ENCODE data around the gene PTPRM. TPM values are rescaled to one million over a fixed set of nuclear protein-coding genes. Genes with fewer than 3 reads are reported as not detected.

Gene PTPRM
- polyA plus RNA-seq, 3 donors = 89.6 to 94.8 (median 92.6) TPM

DNA sequence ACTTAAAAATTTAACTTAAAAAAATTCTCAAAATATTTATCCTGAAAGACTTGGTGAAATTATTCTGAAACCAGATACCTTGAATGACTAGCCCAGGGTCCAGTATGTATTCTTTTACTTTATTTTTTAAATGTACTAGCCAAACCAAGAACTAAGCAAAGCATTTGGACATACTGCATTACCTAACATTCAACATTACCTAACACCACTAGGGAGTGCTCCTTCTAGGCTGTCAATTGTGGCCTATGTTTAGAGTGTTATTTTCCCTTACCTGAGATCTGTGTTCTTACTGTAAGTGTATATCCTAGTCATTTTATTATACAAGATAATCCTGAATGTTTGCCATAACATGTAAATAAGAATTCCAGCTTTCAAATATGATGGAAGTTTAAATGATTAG, 496.6 kb downstream of the PTPRM start:
- no peak for DNase-seq (ENCODE audit: extremely low read depth in 1 of 11, low read depth in 9 of 11, low spot score in 4 of 11)

- DNase-seq (ENCODE audit: extremely low read depth in 1 of 11, low read depth in 9 of 11, low spot score in 4 of 11) = no peak
Measured at GRCh38 chr18:8065284-8065683, 498.2 kb downstream of the PTPRM start.

- DNase-seq (ENCODE audit: extremely low read depth in 1 of 11, low read depth in 9 of 11, low spot score in 4 of 11) = no peak
Measured at GRCh38 chr18:8065773-8066172, 498.7 kb downstream of the PTPRM start.

DNA sequence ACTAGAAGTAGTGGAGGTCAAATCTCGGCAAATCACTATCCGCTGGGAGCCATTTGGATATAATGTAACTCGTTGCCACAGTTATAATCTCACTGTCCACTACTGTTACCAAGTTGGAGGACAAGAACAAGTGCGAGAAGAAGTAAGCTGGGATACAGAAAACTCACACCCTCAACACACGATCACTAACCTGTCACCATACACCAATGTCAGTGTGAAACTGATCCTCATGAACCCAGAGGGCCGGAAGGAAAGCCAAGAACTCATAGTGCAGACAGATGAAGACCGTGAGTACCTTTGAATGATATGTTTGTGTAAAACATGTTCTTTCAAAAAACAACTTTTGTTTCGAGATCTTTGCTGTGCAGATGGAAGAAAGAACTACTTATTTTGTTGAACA, 502.6 kb downstream of the PTPRM start:
- no peak for DNase-seq (ENCODE audit: extremely low read depth in 1 of 11, low read depth in 9 of 11, low spot score in 4 of 11)

DNA sequence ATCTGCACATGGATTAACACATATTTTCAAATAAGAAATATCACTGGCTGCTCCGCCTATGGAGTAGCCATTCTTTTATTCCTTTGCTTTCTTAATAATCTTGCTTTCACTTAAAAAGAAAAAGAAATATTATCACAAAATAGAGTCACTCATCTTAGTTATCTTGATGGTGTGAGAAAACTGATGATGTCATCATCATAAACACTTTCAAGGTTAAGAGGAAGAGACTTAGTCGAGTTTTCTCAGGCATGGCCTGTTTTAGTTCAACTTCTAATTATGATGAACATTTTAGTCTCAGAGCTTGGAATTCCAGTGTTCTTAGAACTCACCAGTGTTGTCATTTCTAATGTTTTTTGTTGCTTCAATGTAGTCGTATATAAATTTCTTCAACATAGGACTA, 506.1 kb downstream of the PTPRM start:
- no peak for DNase-seq (ENCODE audit: extremely low read depth in 1 of 11, low read depth in 9 of 11, low spot score in 4 of 11)

DNA sequence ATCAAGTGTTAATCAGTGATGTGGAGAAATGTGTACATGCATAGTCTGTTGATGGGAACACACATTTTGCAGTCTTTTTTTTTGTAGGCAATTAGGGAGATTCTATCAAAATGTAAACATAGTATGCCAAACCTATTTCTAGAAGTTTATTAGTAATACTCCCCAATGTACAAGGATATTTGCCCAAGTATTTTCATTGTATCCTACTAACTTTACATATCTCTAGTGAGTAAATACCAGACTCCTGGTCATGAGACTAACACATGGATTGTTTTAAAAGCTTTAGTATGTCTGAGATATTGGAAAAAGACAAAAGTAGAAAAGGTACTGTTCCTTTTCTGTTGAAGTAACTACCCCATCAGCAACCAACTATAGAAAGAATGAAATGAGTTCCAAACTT, 513.0 kb downstream of the PTPRM start:
- no peak for DNase-seq (ENCODE audit: extremely low read depth in 1 of 11, low read depth in 9 of 11, low spot score in 4 of 11)

GRCh38 chr18:8081267-8081666, 514.2 kb downstream of the PTPRM start:
- no peak for DNase-seq (ENCODE audit: extremely low read depth in 1 of 11, low read depth in 9 of 11, low spot score in 4 of 11)

GRCh38 chr18:8081872-8082553, 514.9 kb downstream of the PTPRM start:
- DNase-seq (ENCODE audit: extremely low read depth in 1 of 11, low read depth in 9 of 11, low spot score in 4 of 11) = no peak

- peak; percentile 3 to 28 (median 15) for DNase-seq (ENCODE audit: extremely low read depth in 1 of 11, low read depth in 9 of 11, low spot score in 4 of 11)
Measured at GRCh38 chr18:8084160-8084559, 517.0 kb downstream of the PTPRM start.

- DNase-seq (ENCODE audit: extremely low read depth in 1 of 11, low read depth in 9 of 11, low spot score in 4 of 11) = no peak
Measured at GRCh38 chr18:8088626-8089025, 521.5 kb downstream of the PTPRM start.

GRCh38 chr18:8091035-8091434, 523.9 kb downstream of the PTPRM start:
- no peak for DNase-seq (ENCODE audit: extremely low read depth in 1 of 11, low read depth in 9 of 11, low spot score in 4 of 11)

DNA sequence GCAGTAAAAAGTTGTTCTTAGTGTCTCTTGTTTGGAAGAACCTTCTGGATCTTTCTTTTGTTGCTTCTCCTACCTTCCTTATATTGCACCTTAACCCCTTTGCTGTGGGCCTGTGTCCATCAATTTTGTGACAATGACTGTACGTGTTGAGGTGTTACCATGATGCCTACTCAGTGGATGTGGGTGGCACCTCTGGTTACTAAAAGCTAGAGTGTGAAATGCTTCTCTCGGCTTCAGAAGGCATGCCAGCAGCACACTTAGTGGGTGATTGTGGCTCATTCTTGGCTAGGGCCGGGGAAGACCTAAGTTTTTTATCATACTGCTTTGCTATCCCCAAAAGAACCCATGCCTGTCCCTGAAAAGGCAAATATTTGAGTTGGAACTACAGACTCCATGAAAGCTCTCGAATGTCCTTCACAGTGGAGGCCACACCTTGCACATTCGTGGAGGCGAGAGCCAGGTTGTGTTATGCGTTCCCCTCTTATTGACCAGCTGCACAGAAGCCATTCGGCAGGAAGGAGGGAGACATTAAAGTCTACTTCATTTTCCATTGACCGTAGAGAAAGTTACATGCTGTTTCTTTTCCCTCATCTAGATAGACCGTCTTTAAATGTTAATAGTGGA, 528.9 kb downstream of the PTPRM start:
- no peak for DNase-seq (ENCODE audit: extremely low read depth in 1 of 11, low read depth in 9 of 11, low spot score in 4 of 11)

- DNase-seq (ENCODE audit: extremely low read depth in 1 of 11, low read depth in 9 of 11, low spot score in 4 of 11) = no peak
Measured at GRCh38 chr18:8097399-8097798, 530.3 kb downstream of the PTPRM start.

DNA sequence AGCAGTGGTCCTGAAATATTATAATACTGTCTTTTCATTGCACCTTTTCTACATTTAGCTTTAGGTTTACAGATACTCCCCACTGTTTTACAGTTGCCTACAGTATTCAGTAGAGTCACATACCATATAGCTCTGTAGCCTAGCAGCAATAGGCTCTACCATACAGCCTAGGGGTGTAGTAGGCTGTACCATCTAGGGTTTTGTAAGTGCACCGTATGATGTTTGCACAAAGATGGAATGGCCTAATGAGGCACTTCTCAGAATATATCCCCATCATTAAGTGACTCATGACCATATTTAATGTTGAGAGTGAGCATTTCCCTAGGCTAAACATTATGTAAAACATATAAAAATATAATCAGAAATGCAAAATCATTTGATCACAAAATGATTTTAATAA, 530.8 kb downstream of the PTPRM start:
- no peak for DNase-seq (ENCODE audit: extremely low read depth in 1 of 11, low read depth in 9 of 11, low spot score in 4 of 11)

DNA sequence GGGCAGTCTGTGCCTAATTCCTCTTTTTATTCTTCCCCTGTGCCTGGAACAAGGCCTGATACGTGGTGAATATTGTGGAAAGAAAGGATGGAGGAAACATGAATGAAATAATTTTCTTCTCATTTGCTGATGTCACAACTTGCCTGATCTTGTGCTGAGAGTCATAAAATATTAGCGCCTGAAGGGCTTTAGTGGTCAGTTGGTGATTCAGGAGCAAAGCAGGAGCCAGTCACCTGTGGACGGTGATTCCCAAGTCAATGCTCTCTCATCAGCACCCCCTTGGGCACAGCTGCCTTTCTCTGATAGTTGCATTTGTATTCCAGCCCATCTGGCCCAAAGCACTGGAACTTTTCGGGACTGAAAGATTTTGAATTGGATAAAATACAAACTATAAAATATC, 539.5 kb downstream of the PTPRM start:
- no peak for DNase-seq (ENCODE audit: extremely low read depth in 1 of 11, low read depth in 9 of 11, low spot score in 4 of 11)

- no peak for DNase-seq (ENCODE audit: extremely low read depth in 1 of 11, low read depth in 9 of 11, low spot score in 4 of 11)
Measured at GRCh38 chr18:8107426-8107825, 540.3 kb downstream of the PTPRM start.

DNA sequence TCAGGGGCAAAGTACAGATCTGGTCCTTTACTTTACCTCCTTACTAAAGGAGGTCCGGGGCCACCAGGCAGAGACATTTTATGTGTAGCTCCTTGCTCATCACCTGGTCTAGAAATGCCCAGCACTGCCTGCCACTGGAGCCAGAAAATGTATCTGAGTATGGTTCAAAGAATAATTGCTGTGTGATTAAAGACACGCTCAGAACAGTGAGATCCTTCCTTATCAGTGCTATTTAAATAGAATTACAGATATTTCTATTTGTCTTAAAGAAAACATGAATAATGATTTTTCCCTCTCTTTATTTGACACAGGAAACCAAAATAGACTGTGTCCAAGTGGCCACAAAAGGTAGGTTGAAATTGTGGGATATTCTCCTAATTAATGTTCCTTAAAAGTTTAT, 547.4 kb downstream of the PTPRM start:
- no peak for DNase-seq (ENCODE audit: extremely low read depth in 1 of 11, low read depth in 9 of 11, low spot score in 4 of 11)

GRCh38 chr18:8116341-8117005, 549.4 kb downstream of the PTPRM start:
- DNase-seq (ENCODE audit: extremely low read depth in 1 of 11, low read depth in 9 of 11, low spot score in 4 of 11) = no peak

- DNase-seq (ENCODE audit: extremely low read depth in 1 of 11, low read depth in 9 of 11, low spot score in 4 of 11) = no peak
Measured at GRCh38 chr18:8117006-8117371, 549.9 kb downstream of the PTPRM start.

DNA sequence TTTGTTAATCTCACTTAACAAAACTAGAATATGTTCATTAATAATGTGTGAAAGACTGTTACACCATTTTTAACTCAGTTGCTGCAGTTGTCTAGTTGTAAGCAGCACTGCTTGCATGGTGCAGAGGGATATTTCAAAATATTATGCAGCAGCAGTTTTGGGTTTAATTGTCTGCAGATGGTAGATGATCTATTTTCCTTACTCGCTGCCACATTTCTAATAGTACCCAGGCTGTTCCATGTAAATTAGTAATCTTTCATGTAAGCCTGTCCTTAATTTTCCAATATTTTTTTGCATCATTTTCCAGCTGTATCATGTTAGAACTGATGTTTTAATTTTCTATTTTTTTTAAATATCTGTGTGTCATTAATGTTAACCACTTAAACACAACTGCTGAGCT, 554.0 kb downstream of the PTPRM start:
- DNase-seq (ENCODE audit: extremely low read depth in 1 of 11, low read depth in 9 of 11, low spot score in 4 of 11) = no peak

Data from renal cortex interstitium (tissue), 11 donors.